ENCODE measurements around the gene COBL.

The COBL gene

DNA sequence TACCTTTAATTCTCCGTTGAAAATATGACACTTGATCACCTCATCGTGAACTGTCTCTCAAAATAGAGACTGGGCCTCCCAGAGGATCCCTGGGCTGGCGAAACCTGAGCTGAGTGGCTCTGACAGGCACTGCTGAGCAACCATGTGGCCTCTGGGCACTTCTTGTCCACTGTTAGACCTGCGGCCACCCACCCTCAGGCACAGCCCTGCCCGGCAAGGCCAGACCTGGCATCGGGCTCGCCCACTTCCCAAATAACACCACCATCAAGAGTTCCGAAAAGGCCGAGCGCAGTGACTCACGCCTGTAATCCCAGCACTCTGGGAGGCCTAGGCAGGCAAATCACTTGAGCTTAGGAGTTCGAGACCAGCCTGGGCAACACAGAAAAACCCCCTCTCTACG, 82.5 kb downstream of the COBL start:
- TF ChIP-seq, protein P1, sequence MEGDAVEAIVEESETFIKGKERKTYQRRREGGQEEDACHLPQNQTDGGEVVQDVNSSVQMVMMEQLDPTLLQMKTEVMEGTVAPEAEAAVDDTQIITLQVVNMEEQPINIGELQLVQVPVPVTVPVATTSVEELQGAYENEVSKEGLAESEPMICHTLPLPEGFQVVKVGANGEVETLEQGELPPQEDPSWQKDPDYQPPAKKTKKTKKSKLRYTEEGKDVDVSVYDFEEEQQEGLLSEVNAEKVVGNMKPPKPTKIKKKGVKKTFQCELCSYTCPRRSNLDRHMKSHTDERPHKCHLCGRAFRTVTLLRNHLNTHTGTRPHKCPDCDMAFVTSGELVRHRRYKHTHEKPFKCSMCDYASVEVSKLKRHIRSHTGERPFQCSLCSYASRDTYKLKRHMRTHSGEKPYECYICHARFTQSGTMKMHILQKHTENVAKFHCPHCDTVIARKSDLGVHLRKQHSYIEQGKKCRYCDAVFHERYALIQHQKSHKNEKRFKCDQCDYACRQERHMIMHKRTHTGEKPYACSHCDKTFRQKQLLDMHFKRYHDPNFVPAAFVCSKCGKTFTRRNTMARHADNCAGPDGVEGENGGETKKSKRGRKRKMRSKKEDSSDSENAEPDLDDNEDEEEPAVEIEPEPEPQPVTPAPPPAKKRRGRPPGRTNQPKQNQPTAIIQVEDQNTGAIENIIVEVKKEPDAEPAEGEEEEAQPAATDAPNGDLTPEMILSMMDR (IDR thresholded peaks at IDR 0.05; ENCODE audit: control insufficient read depth, insufficient read depth, low read depth, low read length, missing control alignments): no peak
- no peak for DNase-seq (ENCODE audit: low read depth)
- H3K4me3 ChIP-seq (ENCODE audit: control insufficient read depth, low read depth, low read length): no peak overlapping the region

DNA sequence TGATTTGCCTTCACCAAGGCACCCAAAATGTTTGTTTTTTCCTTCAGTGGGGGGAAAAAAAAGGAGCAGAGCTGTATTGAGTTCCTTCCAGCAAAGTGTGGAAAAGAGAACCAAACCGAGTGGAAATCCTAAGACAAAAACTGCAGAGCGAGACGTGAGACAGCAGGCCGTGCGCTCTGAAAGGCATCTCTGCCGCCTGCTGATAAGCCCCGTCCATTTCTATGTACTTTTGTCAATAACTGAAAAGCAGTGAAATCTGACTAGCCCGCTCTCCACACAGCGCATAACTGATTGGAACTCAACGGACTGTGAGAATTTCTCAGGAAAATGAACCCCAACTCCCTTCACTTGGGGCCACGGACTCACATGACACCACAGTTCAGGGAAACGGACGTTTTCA, 83.2 kb downstream of the COBL start:
- TF ChIP-seq, protein P1 (IDR thresholded peaks at IDR 0.05; ENCODE audit: control insufficient read depth, insufficient read depth, low read depth, low read length, missing control alignments): no peak
- no peak overlapping the region for H3K4me3 ChIP-seq (ENCODE audit: control insufficient read depth, low read depth, low read length)
- DNase-seq (ENCODE audit: low read depth): no peak

DNA sequence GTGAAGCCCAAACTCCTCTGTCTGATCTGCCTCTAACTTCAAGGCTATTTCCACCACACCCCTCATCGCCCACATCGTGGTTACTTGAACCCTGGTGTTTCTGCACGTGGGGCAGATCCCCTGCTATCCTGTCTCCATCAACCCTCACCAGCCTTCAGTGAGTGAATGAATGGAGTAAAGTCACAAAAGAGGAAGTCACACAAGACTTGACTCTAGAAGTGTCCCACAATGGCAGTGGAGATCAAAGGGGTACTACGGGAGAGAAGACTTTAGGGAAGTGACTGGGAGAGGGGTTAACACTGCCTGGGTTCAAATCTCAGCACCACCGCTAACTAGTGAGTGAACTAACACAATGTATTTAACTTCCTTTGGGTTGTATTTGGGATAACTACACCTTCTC, 85.9 kb downstream of the COBL start:
- no peak overlapping the region for H3K4me3 ChIP-seq (ENCODE audit: control insufficient read depth, low read depth, low read length)
- TF ChIP-seq, protein P1 (IDR thresholded peaks at IDR 0.05; ENCODE audit: control insufficient read depth, insufficient read depth, low read depth, low read length, missing control alignments): no peak
- DNase-seq (ENCODE audit: low read depth): no peak

DNA sequence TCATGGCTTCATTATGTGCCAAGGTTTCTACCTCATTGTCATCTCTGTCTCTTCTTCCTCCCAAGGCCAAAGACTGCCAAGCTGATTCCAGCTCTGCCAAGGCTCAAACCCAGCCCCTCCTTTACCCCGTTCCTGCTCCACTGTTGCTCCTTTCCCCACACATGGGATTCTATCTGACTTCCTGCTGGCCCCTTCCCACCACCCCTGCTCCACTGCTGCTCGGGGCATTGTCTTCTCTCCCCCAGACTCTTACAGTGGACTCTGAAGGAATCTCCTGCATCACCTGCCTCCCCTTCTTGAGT, 86.3 kb downstream of the COBL start:
- no peak for DNase-seq (ENCODE audit: low read depth)
- TF ChIP-seq, protein P1 (IDR thresholded peaks at IDR 0.05; ENCODE audit: control insufficient read depth, insufficient read depth, low read depth, low read length, missing control alignments): no peak
- no peak overlapping the region for H3K4me3 ChIP-seq (ENCODE audit: control insufficient read depth, low read depth, low read length)

DNA sequence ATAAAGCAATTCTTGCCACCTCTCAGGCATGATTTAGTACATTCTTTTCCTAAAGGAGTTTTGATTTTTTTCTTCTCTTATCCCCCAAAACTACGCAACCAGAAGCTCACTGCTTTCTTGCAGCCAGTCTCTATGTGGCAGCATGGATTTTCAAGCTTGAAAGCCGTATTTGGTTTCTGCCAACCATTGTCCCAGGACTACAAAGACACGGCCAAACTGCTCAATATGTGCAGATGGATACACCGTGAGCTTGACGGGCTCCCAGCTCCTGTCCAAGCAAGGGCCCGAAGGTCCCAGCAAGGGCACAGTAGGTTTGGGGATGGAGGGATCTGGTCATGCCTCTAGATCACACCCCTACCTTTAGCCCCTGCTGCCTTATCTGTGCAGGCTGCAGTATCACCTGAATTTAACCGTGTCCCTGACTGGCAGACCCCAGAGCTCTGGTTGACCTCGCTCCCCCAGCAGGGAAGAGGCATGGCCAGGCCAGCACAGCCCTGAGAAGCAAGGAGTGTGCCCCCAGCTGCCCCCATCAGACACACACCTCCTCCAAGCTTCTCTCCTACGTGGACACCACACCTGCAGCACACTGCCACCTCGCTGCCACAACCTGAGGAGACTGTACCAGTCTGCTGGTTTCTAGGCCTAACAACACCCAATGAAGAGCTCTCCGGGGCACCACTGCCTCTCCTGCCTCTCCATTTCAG, 86.8 kb downstream of the COBL start:
- H3K4me3 ChIP-seq (ENCODE audit: control insufficient read depth, low read depth, low read length): no peak overlapping the region
- TF ChIP-seq, protein P1 (IDR thresholded peaks at IDR 0.05; ENCODE audit: control insufficient read depth, insufficient read depth, low read depth, low read length, missing control alignments): no peak
- no peak for DNase-seq (ENCODE audit: low read depth)

DNA sequence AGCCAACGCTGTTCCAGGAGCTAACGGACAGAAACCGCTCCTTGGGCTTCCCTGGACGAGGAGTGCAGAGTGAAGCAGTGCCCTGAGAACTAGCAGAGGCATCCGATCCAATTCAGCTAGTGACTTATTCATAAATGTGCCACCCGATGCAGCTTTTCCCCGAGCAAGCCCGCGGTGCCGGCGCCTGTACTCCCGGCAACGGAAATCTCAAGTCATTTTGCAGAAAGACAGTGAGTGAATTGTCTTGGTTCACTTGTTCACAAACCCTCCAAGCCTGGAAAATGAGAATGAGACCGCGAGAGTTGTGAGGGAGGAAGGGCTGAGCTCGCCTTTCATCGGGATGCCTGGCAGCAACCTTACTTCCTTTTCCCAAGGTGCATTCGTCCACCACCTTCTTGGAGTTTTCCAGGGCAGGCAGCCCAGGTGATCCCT, 87.5 kb downstream of the COBL start:
- no peak overlapping the region for H3K4me3 ChIP-seq (ENCODE audit: control insufficient read depth, low read depth, low read length)
- no peak for DNase-seq (ENCODE audit: low read depth)
- TF ChIP-seq, protein P1 (IDR thresholded peaks at IDR 0.05; ENCODE audit: control insufficient read depth, insufficient read depth, low read depth, low read length, missing control alignments): no peak
